ENCODE measurements around the gene BRMS1.

BRMS1 gene

DNA sequence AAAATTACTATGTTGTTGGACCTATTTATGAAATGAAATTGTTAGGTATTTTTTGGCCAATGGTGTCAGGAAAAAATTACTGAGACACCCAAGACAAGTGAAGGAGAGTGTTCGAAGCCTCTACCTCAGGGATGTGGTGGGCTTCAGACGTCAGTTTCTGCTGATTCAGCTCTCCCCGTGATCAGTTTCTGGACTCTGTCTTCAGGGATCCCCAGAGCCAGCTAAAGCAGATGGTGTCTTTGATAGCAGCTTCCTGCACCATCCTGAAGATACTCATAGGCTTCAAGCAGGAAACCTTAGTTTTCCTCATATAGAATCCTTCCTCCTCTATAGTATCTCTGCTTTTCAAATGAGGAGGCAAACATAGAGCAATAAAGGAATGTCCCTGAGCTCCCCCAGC, 35.4 kb downstream of the BRMS1 start:
- no peak for DNase-seq (ENCODE audit: low spot score)

DNA sequence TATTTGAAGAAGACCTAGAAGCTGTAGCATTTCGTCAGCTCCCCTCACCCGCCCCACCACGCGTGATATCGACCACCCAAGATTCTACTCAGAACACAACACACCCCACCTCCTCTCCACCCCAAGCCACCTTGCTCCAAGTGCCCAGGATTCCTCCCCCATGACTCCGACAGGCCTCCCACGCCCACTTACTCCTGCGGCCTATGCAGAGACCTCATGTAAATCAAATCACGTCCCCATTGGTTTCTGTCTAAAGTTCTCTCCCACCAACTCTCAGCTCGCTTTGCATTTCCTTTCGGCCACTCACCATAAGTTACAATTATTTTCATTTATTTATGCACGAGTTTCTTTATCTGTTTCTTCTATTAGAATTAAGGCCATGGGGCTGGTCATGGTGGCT, 42.2 kb downstream of the BRMS1 start:
- no peak for DNase-seq (ENCODE audit: low spot score)

GRCh38 chr11:66299186-66299585, 45.7 kb downstream of the BRMS1 start:
- DNase-seq (ENCODE audit: low spot score): no peak

GRCh38 chr11:66297610-66298009, 47.3 kb downstream of the BRMS1 start:
- no peak for DNase-seq (ENCODE audit: low spot score)

GRCh38 chr11:66294626-66295620, 50.0 kb downstream of the BRMS1 start:
- DNase-seq (ENCODE audit: low spot score): no peak

GRCh38 chr11:66293777-66294625, 50.9 kb downstream of the BRMS1 start:
- DNase-seq (ENCODE audit: low spot score): no peak

- no peak for DNase-seq (ENCODE audit: low spot score)
These were observed 51.6 kb downstream of the BRMS1 start for GRCh38 chr11:66293352-66293751.

DNA sequence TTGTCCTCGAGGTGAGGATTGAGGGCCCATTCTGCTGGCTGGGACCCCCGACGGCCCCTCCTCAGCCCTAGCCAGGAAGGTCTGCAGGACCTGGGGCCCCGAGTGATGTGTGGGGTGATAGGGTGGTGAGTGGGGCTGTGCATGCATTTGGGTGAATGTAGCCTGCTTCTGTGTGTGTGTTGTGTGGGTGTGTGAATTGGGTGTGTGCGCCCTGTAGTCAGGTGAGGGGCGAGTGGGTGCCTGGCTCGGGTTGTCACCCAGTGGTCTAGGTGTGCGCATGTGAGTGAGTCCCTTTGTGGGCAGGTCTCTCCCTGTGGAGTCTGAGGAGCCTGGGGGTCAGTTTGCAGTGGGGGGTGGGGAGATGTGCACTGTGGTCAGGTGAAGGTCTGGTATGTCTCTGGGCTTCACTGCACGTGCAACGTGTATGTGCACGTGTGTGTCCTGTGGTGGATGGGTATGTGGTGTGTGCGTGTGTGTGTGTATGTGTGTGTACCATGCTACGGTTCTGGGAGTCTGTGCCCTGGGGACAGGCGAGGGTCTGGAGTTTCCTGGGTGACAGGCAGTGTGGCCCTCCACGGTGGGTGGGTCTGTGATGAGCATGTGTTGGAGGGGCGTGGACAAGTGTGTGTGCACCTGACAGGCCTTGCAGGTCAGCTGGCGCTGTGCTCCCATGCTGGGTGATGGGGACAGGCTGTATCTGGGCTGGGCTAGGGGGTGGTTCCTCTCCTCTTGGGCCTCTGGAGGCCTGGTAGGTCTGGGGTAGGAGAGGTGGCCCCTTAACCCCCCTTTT, 52.2 kb downstream of the BRMS1 start:
- no peak for DNase-seq (ENCODE audit: low spot score)

- DNase-seq (ENCODE audit: low spot score): no peak
These were observed 53.0 kb downstream of the BRMS1 start, which contains the start of gene TMEM151A for GRCh38 chr11:66291706-66292542. Gene TMEM151A, plus strand, starts transcription at chr11:66291894. Its CDS starts 120 bp downstream, at chr11:66292014.

DNA sequence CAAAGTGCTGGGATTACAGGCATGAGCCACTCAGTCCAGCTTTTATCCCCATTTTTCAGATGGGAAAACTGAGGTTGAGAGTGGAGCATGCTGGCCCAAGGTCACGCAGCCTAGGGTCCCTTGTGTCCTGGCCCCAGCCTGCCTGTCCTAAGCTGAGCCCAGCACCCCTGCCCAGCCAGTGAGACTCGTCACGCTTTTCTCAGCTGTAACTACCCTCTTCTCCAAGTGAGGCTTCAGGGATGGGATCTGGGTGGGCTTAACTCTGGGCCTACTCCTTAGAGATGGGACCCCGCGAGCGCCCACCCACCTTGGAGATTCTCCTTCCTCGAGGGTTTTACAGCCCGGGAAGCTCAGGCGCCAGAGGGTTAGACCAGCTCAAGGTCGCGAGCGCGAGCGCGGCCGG, 53.6 kb downstream of the BRMS1 start:
- DNase-seq (ENCODE audit: low spot score): no peak

- no peak for DNase-seq (ENCODE audit: low spot score)
These were observed 54.6 kb downstream of the BRMS1 start for GRCh38 chr11:66290330-66290621.

DNA sequence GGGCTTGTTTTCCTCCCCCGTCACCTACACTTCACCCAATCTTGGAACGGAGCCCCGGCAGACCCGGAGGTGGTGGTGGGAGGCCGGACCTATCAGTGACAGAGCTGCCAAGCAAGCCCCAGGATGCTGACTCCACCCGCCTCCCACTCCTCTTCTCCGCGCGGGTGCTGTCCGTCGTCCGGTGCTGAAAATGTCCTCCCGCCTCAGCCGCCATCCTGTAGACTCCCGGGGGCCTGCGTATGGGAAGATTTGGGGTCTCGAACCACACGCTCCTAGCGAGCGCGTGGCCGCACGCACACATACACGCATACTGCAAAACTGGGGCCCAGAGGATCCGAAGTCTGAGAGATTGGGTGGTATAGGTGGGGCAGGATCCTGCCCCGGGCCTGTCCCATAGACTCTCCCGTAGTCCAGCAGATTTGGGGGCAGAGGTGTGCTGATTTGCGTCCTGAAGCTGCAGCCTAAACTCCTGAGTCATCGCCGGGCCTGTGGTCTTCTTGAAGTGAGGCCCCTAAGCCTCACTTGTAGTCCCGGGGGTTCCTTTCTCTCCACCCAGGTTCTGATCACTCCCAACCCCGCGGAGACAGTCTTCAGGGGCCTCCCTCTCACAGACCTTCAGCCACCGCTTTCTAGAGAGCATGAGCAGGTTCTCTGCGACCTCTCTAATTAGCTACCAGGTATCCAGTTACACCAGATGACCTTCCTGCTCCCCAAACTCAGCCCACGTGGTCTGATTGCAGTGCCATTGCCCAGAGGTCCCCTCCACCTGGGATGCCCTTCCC, 55.2 kb downstream of the BRMS1 start:
- no peak for DNase-seq (ENCODE audit: low spot score)

DNA sequence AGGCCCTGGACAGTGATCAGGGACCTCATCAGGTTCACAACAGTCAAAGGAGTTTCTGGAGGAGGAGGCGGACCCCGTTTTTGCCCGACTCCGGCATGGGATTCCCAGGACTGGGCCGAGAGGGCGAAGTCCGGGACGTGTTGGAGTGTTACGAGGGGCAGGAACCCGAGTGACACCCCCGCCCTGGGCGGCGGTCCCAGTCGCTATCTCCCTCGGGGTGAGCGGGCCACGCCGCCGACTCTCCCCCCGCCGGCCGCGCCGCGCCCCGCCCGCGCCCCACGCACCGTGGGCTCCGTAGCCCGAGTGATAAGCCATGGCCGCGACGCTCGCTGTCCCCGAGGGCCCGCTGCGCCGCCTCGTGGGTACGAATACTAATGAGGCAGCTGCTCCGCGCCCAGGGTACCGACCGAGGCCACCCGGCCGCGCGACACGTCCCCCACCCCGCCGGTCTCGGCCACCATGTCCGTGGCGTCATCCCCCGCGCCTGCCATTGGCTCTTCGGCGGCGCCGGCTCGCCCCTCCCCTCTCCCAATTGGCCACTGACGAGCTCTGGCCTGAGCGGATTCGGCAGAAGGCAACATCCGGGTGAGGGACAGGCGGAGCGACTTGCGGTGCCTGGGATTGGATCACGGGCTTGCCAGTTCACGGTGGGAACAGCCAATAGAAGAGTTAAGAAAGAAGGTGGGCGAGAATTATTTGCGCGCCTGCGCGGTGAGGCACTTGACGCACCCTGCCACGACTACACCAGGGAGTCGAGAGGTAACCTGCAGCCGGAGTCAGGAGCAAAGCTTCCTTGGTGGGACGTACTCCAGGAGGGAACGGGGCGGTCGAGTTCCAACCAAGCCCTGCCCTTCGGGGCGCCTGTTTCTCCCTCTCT, 56.0 kb downstream of the BRMS1 start, which contains the start of gene YIF1A:
YIF1A (minus strand) TSS at position 473 of the 877 bp plus-strand sequence; CDS start at position 315, 158 bp downstream.
- peak; percentile 99 for DNase-seq (ENCODE audit: low spot score)

DNA sequence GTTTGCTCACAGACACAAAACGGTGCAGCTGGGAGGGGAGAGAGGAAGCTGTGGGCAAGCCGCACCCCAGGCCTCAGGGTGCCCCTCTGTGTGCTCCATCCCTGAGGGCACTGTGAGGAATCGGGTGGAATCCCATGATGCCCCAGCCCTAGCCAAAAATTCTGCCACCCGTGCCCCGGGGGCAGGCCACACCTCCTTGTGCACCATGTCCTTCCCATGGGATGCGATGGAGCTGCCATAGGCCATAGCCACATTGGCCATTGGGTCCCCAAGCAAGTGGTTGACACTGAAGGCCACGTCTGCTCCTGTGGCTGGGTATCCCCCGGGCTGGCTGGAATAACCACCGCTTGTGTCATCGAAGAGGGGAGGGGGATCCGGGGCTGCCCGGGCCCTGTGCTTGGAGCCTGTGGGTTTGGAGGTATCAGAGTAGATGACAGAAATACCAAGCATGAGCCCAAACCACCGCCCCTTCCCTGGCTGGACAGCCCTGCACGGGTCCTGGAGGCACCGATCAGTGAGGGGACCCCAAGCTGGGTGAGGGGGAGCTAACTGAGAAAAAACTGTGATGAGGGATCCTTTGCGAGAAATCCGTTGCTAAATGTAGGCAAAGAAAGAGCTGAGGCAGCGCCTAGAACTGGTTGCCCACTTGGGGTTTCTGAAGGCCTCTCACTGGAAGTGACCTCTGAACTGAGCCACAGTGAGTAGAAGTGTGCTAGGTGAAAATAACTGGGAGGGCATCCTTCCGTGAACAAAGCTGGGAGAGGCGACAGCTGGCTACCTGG, 56.8 kb downstream of the BRMS1 start:
- DNase-seq (ENCODE audit: low spot score): peak; percentile 38

Data from NAMALWA (cell line).